GM23338 (cell line): ENCODE results near the gene USH2A. TPM values are rescaled to one million over a fixed set of nuclear protein-coding genes. Genes with fewer than 3 reads are reported as not detected.

ENCODE experiments used
- ATAC-seq: fragments of 200-7000 bp; cut with Tn5 transposase; 3 replicates; pipeline ENCODE4 v1.9.1; 2020
- DNase-seq: peaks from one replicate; pipeline ENCODE4 v3.0.0-alpha.2; 2015; ENCODE audit warnings: low spot score
- H2AFZ ChIP-seq: fragments of 200-600 bp; sonication (generic); 2 replicates; pipeline ENCODE4 v1.8.0; 2016; ENCODE audit warnings: antibody characterized with exemption, mild to moderate bottlenecking, moderate library complexity
- H3F3A ChIP-seq: fragments of 200-600 bp; sonication (generic); replicated peaks from 2 replicates; pipeline ENCODE4 v1.8.0; 2017; ENCODE audit warnings: antibody characterized with exemption, mixed run types, low read depth
- H3K27ac ChIP-seq: fragments of 200-600 bp; sonication (generic); 2 replicates; pipeline ENCODE4 v1.6.1; 2016; ENCODE audit warnings: low read depth
- H3K27me3 ChIP-seq: fragments of 200-600 bp; sonication (generic); 2 replicates; pipeline ENCODE4 v1.8.0; 2016; ENCODE audit warnings: mild to moderate bottlenecking, mixed run types, moderate library complexity; ENCODE audit not compliant: insufficient read depth
- H3K36me3 ChIP-seq: fragments of 200-600 bp; sonication (generic); 2 replicates; pipeline ENCODE4 v1.8.0; 2016; ENCODE audit warnings: mild to moderate bottlenecking; ENCODE audit not compliant: insufficient read depth
- H3K4me1 ChIP-seq: fragments of 200-600 bp; sonication (generic); 2 replicates; pipeline ENCODE4 v1.8.0; 2016; ENCODE audit warnings: mild to moderate bottlenecking, moderate library complexity; ENCODE audit not compliant: insufficient read depth
- H3K4me2 ChIP-seq: fragments of 200-600 bp; sonication (generic); 2 replicates; pipeline ENCODE4 v1.7.1; 2017; ENCODE audit warnings: mixed run types
- H3K4me3 ChIP-seq: fragments of 200-600 bp; sonication (generic); 2 replicates; pipeline ENCODE4 v1.6.1; 2016; ENCODE audit warnings: mixed run types
- H3K79me2 ChIP-seq: fragments of 200-600 bp; sonication (generic); replicated peaks from 2 replicates; pipeline ENCODE4 v1.8.0; 2017; ENCODE audit warnings: mild to moderate bottlenecking; ENCODE audit not compliant: insufficient read depth
- H3K9me2 ChIP-seq: fragments of 200-600 bp; sonication (generic); 2 replicates; pipeline ENCODE4 v1.8.0; 2017; ENCODE audit not compliant: insufficient read depth
- H4K20me1 ChIP-seq: fragments of 200-600 bp; sonication (generic); replicated peaks from 2 replicates; pipeline ENCODE4 v1.8.0; 2017; ENCODE audit warnings: mild to moderate bottlenecking; ENCODE audit not compliant: insufficient read depth
- H3K27ac Mint-ChIP-seq: 2 replicates; pipeline ENCODE4 v1.8.0; 2020; ENCODE audit warnings: inconsistent platforms, mild to moderate bottlenecking, moderate library complexity, mixed read lengths
- H3K27me3 Mint-ChIP-seq: 3 replicates; pipeline ENCODE4 v1.8.0; 2022; ENCODE audit warnings: low read depth, mild to moderate bottlenecking, moderate library complexity, mixed read lengths, inconsistent platforms; ENCODE audit not compliant: insufficient read depth, poor library complexity
- H3K36me3 Mint-ChIP-seq: 3 replicates; pipeline ENCODE4 v1.8.0; 2021; ENCODE audit warnings: low read depth, mild to moderate bottlenecking, inconsistent platforms, moderate library complexity, mixed read lengths
- H3K4me1 Mint-ChIP-seq: 3 replicates; pipeline ENCODE4 v1.8.0; 2020; ENCODE audit warnings: mild to moderate bottlenecking, inconsistent platforms, mixed read lengths
- H3K4me3 Mint-ChIP-seq: 3 replicates; pipeline ENCODE4 v1.8.0; 2021; ENCODE audit warnings: moderate library complexity, mild to moderate bottlenecking, inconsistent platforms, mixed read lengths
- H3K9me3 Mint-ChIP-seq: 3 replicates; pipeline ENCODE4 v1.8.0; 2020; ENCODE audit warnings: moderate library complexity, mild to moderate bottlenecking, inconsistent platforms, mixed read lengths
- CREB1 ChIP-seq: fragments of 250-450 bp; sonication (Bioruptor Pico); IDR thresholded peaks from 2 replicates; pipeline ENCODE4 v1.5.0; 2020; ENCODE audit warnings: low read depth, mild to moderate bottlenecking, moderate library complexity
- EZH2 ChIP-seq: fragments of 200-600 bp; sonication (generic); IDR thresholded peaks from one replicate; pipeline ENCODE4 v1.8.0; 2017; ENCODE audit warnings: antibody characterized with exemption, mild to moderate bottlenecking, low read depth; ENCODE audit not compliant: unreplicated experiment
- EZH2phosphoT487 ChIP-seq: fragments of 200-600 bp; sonication (generic); IDR thresholded peaks from one replicate; pipeline ENCODE4 v1.8.1; 2018; ENCODE audit warnings: antibody characterized with exemption; ENCODE audit not compliant: unreplicated experiment
- JUNB ChIP-seq: IDR thresholded peaks from one replicate; pipeline ENCODE4 v1.6.1; 2016; ENCODE audit warnings: antibody characterized with exemption; ENCODE audit not compliant: unreplicated experiment
- NANOG ChIP-seq: IDR thresholded peaks from 2 replicates; pipeline ENCODE4 v1.6.1; 2016; ENCODE audit warnings: antibody characterized with exemption, borderline replicate concordance
- POLR2AphosphoS5 ChIP-seq: IDR thresholded peaks from 2 replicates; pipeline ENCODE4 v1.6.1; 2016; ENCODE audit warnings: antibody characterized with exemption, low read depth
- STAT1 ChIP-seq: IDR thresholded peaks from one replicate; pipeline ENCODE4 v1.6.1; 2016; ENCODE audit warnings: antibody characterized with exemption; ENCODE audit not compliant: unreplicated experiment
- ZNF114 ChIP-seq: fragments of 250-450 bp; sonication (Bioruptor Pico); IDR thresholded peaks from 2 replicates; pipeline ENCODE4 v1.5.0; 2020; ENCODE audit warnings: mild to moderate bottlenecking, moderate library complexity
- ZNF331 ChIP-seq: fragments of 250-450 bp; sonication (Bioruptor Pico); IDR thresholded peaks from 2 replicates; pipeline ENCODE4 v1.5.0; 2020; ENCODE audit warnings: low read depth, mild to moderate bottlenecking, moderate library complexity
- polyA plus RNA-seq: library from polyadenylated mRNA; unstranded; fragments of >200 nt; fragmentation: Nextera tagmentation; extraction: Ambion mirVana; gene quantifications from 2 replicates; pipeline ENCODE4 v1.2.1, GENCODE V29; 2016
- total RNA-seq: library from RNA; depleted of rRNA; stranded (reverse); fragments of >200 nt; shearing (Covaris generic); gene quantifications from 2 replicates; pipeline ENCODE4 v1.2.3, GENCODE V29; 2014
- TF ChIP-seq, protein P1 (sequence below), 2 experiments: fragments of 200-600 bp in 1 of 2; sonication (generic) in 1 of 2; conservative IDR thresholded peaks; 2 replicates each; pipeline versions ENCODE4 v1.5.1 to v1.6.1; 2016 to 2017; ENCODE audit warnings: antibody characterized with exemption in 2 of 2, low read depth in 2 of 2, mild to moderate bottlenecking in 2 of 2, moderate library complexity in 1 of 2
- TF ChIP-seq, protein P2 (sequence below): IDR thresholded peaks from one replicate; pipeline ENCODE4 v1.6.1; 2018; ENCODE audit warnings: antibody characterized with exemption; ENCODE audit not compliant: unreplicated experiment
- TF ChIP-seq, protein P3 (sequence below): IDR thresholded peaks from 2 replicates; pipeline ENCODE4 v1.6.1; 2016; ENCODE audit warnings: antibody characterized with exemption
- TF ChIP-seq, protein P4 (sequence below): fragments of 250-450 bp; sonication (Bioruptor Pico); IDR thresholded peaks from 2 replicates; pipeline ENCODE4 v1.5.0; 2020; ENCODE audit warnings: mild to moderate bottlenecking, moderate library complexity

USH2A gene
- total and polyA plus RNA-seq, 2 experiments from 2014 or later: 0.03 TPM

DNA sequence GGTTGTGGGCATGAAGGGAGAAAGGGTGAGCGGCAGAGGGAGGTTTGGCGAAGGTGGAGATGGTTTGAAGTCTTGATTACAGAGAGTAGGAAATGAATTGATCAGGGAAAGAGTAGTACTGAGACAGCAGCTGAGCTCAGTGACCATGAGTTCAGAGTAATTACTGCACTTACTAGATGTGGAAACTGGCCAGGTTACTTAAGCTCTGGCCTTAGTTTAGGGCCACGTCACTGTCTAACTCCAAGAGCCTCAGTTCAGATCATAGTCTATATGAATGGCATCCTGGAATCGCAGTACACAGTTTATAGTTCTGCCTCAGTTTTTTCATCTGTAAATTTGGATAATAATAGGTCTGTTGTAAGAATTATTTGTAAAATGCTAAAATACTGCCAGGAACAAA, 778.1 kb downstream of the USH2A start:
- H3K27ac ChIP-seq: no peak overlapping the region
- no peak overlapping the region for H3K4me3 ChIP-seq
- Mint-ChIP-seq H3K36me3 (no peaks in the 10 kb centered on the region; the same call in 2 of the 3 replicates), H3K9me3 (no peaks in the 10 kb centered on the region), H3K27me3 (peaks cover 2% of the 10 kb centered on the region), H3K27ac (no peak overlapping the region), H3K4me1 (peaks cover 22% of the 10 kb centered on the region), H3K4me3 (no peak overlapping the region)
- DNase-seq (no peak), ATAC-seq (no peak)
- H2AFZ ChIP-seq: 0 out of 2 replicates have a peak overlapping the region, but pooled peaks have one; percentile 48
- no peaks in the 10 kb centered on the region for H3F3A ChIP-seq
- H3K9me2 ChIP-seq: 0 out of 2 replicates have a peak, but pooled peaks cover 4% of the 10 kb centered on the region
- TF ChIP-seq ZNF331 (CRISPR knock-in tag): no peak
- TF ChIP-seq EZH2: no peak
- no peak for TF ChIP-seq CREB1 (CRISPR knock-in tag)
- no peak for TF ChIP-seq ZNF114 (CRISPR knock-in tag)
- TF ChIP-seq EZH2phosphoT487: no peak
- TF ChIP-seq NANOG: no peak
- TF ChIP-seq, protein P1, sequence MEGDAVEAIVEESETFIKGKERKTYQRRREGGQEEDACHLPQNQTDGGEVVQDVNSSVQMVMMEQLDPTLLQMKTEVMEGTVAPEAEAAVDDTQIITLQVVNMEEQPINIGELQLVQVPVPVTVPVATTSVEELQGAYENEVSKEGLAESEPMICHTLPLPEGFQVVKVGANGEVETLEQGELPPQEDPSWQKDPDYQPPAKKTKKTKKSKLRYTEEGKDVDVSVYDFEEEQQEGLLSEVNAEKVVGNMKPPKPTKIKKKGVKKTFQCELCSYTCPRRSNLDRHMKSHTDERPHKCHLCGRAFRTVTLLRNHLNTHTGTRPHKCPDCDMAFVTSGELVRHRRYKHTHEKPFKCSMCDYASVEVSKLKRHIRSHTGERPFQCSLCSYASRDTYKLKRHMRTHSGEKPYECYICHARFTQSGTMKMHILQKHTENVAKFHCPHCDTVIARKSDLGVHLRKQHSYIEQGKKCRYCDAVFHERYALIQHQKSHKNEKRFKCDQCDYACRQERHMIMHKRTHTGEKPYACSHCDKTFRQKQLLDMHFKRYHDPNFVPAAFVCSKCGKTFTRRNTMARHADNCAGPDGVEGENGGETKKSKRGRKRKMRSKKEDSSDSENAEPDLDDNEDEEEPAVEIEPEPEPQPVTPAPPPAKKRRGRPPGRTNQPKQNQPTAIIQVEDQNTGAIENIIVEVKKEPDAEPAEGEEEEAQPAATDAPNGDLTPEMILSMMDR (conservative IDR thresholded peaks at IDR 0.05; ENCODE audit: low read depth in 2 of 2): no peak
- TF ChIP-seq, protein P2, sequence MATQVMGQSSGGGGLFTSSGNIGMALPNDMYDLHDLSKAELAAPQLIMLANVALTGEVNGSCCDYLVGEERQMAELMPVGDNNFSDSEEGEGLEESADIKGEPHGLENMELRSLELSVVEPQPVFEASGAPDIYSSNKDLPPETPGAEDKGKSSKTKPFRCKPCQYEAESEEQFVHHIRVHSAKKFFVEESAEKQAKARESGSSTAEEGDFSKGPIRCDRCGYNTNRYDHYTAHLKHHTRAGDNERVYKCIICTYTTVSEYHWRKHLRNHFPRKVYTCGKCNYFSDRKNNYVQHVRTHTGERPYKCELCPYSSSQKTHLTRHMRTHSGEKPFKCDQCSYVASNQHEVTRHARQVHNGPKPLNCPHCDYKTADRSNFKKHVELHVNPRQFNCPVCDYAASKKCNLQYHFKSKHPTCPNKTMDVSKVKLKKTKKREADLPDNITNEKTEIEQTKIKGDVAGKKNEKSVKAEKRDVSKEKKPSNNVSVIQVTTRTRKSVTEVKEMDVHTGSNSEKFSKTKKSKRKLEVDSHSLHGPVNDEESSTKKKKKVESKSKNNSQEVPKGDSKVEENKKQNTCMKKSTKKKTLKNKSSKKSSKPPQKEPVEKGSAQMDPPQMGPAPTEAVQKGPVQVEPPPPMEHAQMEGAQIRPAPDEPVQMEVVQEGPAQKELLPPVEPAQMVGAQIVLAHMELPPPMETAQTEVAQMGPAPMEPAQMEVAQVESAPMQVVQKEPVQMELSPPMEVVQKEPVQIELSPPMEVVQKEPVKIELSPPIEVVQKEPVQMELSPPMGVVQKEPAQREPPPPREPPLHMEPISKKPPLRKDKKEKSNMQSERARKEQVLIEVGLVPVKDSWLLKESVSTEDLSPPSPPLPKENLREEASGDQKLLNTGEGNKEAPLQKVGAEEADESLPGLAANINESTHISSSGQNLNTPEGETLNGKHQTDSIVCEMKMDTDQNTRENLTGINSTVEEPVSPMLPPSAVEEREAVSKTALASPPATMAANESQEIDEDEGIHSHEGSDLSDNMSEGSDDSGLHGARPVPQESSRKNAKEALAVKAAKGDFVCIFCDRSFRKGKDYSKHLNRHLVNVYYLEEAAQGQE: no peak
- TF ChIP-seq JUNB: no peak
- no peak for TF ChIP-seq STAT1
- TF ChIP-seq, protein P3, sequence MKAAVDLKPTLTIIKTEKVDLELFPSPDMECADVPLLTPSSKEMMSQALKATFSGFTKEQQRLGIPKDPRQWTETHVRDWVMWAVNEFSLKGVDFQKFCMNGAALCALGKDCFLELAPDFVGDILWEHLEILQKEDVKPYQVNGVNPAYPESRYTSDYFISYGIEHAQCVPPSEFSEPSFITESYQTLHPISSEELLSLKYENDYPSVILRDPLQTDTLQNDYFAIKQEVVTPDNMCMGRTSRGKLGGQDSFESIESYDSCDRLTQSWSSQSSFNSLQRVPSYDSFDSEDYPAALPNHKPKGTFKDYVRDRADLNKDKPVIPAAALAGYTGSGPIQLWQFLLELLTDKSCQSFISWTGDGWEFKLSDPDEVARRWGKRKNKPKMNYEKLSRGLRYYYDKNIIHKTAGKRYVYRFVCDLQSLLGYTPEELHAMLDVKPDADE: no peak
- TF ChIP-seq POLR2AphosphoS5: no peak
- TF ChIP-seq, protein P4, sequence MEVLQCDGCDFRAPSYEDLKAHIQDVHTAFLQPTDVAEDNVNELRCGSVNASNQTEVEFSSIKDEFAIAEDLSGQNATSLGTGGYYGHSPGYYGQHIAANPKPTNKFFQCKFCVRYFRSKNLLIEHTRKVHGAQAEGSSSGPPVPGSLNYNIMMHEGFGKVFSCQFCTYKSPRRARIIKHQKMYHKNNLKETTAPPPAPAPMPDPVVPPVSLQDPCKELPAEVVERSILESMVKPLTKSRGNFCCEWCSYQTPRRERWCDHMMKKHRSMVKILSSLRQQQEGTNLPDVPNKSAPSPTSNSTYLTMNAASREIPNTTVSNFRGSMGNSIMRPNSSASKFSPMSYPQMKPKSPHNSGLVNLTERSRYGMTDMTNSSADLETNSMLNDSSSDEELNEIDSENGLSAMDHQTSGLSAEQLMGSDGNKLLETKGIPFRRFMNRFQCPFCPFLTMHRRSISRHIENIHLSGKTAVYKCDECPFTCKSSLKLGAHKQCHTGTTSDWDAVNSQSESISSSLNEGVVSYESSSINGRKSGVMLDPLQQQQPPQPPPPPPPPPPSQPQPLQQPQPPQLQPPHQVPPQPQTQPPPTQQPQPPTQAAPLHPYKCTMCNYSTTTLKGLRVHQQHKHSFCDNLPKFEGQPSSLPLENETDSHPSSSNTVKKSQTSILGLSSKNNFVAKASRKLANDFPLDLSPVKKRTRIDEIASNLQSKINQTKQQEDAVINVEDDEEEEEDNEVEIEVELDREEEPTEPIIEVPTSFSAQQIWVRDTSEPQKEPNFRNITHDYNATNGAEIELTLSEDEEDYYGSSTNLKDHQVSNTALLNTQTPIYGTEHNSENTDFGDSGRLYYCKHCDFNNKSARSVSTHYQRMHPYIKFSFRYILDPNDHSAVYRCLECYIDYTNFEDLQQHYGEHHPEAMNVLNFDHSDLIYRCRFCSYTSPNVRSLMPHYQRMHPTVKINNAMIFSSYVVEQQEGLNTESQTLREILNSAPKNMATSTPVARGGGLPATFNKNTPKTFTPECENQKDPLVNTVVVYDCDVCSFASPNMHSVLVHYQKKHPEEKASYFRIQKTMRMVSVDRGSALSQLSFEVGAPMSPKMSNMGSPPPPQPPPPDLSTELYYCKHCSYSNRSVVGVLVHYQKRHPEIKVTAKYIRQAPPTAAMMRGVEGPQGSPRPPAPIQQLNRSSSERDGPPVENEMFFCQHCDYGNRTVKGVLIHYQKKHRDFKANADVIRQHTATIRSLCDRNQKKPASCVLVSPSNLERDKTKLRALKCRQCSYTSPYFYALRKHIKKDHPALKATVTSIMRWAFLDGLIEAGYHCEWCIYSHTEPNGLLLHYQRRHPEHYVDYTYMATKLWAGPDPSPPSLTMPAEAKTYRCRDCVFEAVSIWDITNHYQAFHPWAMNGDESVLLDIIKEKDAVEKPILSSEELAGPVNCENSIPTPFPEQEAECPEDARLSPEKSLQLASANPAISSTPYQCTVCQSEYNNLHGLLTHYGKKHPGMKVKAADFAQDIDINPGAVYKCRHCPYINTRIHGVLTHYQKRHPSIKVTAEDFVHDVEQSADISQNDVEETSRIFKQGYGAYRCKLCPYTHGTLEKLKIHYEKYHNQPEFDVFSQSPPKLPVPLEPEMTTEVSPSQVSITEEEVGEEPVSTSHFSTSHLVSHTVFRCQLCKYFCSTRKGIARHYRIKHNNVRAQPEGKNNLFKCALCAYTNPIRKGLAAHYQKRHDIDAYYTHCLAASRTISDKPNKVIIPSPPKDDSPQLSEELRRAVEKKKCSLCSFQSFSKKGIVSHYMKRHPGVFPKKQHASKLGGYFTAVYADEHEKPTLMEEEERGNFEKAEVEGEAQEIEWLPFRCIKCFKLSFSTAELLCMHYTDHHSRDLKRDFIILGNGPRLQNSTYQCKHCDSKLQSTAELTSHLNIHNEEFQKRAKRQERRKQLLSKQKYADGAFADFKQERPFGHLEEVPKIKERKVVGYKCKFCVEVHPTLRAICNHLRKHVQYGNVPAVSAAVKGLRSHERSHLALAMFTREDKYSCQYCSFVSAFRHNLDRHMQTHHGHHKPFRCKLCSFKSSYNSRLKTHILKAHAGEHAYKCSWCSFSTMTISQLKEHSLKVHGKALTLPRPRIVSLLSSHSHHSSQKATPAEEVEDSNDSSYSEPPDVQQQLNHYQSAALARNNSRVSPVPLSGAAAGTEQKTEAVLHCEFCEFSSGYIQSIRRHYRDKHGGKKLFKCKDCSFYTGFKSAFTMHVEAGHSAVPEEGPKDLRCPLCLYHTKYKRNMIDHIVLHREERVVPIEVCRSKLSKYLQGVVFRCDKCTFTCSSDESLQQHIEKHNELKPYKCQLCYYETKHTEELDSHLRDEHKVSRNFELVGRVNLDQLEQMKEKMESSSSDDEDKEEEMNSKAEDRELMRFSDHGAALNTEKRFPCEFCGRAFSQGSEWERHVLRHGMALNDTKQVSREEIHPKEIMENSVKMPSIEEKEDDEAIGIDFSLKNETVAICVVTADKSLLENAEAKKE (CRISPR knock-in tag): no peak
- H3K4me2 ChIP-seq: no peak overlapping the region
- no peaks in the 10 kb centered on the region for H4K20me1 ChIP-seq
- no peaks in the 10 kb centered on the region for H3K27me3 ChIP-seq
- peaks cover 20% of the 10 kb centered on the region for H3K4me1 ChIP-seq
- H3K36me3 ChIP-seq: no peaks in the 10 kb centered on the region
- H3K79me2 ChIP-seq: no peaks in the 10 kb centered on the region
